Breast epithelium (tissue), 3 donors: ENCODE data around the gene ASCL1.

Experiments used
- CTCF ChIP-seq, 3 donors: fragments of 450-650 bp; IDR thresholded peaks; one replicate each; pipeline ENCODE4 v1.5.1; 2016 to 2017; ENCODE audit warnings: antibody characterized with exemption in 3 of 3, mild to moderate bottlenecking in 3 of 3, moderate library complexity in 3 of 3
- POLR2A ChIP-seq: fragments of 450-650 bp; IDR thresholded peaks from one replicate; pipeline ENCODE4 v1.6.1; 2016; ENCODE audit warnings: antibody characterized with exemption, mild to moderate bottlenecking, moderate library complexity
- POLR2AphosphoS5 ChIP-seq, 3 donors: sonication (generic); formaldehyde crosslinking; IDR thresholded peaks; one replicate each; pipeline ENCODE4 v1.6.1; 2017; ENCODE audit warnings: antibody characterized with exemption in 3 of 3

GRCh38 chr12:102964872-102965271, 7.4 kb downstream of the ASCL1 start:
- TF ChIP-seq CTCF (IDR thresholded peaks at IDR 0.05) (no peak), POLR2AphosphoS5 (IDR thresholded peaks at IDR 0.05) (no peak), POLR2A (no peak)
